Inflammatory macrophage (primary cell): ENCODE results near the gene GNG2.

ENCODE experiments used
- DNase-seq, 2 donors: peaks; one replicate each; pipeline ENCODE4 v3.0.0-alpha.2; 2020 to 2022

Gene GNG2

DNA sequence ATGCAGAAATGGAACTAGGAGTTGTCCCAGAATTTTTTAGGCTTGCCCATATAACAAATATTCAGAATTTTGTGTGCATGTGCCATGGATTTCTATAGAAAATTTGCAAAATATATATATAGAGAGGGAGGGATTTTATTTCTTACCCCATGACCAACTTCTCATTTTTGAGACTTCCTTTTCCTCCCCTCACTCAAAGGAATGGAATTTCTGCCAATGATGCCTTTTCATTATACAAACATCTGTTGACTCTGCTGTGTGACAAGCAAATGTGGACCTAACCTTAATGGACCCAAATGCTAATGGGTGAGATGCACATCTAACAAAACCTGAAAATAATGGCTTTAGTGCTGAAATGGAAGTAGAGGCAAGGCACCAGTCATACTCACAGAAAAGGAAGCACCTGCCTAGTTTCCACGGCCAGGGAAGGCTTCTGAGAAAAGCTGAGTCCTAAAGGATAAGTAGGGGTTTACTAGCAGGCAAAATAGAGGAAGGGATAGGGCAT is 3.6 kb upstream of the GNG2 start:
- peak in 1 of 2 donors; percentile 48 for DNase-seq

DNA sequence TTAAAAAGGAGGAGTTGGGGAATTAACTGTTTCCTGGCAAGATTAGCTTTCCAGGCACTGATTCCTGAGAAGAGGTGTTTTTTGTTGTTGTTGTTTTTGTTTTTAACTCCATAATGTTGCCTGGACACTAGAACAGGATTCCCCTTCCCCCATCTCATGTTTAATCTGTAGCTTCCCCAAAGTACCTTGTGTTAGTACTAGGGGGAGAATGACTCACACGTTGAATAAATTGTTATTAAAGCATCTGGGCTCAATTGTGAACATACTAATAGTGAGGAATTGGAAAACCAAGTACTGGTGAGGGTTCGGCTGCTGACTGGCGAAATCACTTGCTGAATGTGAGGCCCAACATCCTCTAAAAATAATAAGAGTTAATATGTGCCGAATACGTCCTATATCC is 1.3 kb upstream of the GNG2 start:
- DNase-seq, result no peak

DNA sequence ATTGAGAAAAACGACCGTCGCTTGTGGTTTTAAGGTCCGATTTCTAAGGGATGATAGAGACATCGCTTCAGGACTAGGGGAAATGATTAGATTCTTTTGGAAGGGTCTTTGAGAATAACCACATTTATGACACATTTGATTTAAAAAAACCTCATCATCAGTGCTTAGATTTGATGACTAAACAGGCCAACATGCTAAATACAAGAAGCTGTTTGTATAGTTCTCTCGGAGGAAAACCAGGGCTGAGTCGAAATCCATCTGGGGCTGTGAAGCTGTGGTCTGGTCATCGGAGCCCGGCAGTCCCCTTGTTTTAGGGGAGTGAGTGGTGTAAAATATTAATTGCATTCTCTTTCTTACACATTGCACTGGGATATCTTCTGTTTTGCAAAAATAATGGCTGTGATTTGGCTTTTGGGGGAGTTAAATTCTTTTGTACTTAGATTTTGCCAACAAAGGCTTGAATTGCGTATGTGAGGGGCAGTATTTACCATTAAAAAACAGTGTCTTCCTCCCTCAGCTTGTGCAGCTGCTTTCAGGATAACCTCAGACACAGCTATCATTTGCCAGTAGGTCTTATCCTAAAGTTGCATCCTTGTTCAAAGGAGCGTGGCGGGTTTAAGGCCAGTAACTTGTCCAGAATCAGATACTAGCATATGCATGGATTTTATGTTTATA is 550 bp downstream of the GNG2 start:
- DNase-seq, result no peak

DNA sequence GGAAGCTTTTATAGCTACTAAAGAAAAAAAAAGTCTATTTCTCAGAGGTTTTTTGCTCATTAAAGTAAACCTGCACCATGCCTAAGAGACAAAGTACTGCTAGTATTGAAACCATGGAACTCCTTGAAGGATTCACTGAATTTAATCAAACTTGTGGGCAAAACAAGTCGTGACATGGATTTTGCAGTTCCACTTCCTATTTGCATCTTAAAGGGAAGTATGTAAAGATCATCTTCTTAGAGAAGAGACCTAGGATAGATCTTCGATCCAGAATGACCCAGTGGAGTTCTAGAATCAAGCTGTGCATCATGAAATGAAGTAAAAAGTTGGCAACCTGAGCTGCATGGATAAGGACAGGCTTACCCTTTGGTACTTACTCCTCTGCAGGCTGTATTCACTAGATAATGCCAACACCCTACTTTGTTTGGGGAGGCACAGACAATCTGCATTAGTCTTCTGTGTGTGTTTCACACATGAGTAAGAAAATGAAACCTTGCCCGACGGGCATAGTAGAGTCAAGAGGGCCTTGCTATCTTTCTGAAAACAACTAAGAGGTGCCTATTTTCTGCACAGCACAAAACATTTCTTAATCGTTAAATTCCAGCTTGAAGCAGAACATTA is 1.9 kb downstream of the GNG2 start:
- DNase-seq, result peak; percentile 21 to 38

DNA sequence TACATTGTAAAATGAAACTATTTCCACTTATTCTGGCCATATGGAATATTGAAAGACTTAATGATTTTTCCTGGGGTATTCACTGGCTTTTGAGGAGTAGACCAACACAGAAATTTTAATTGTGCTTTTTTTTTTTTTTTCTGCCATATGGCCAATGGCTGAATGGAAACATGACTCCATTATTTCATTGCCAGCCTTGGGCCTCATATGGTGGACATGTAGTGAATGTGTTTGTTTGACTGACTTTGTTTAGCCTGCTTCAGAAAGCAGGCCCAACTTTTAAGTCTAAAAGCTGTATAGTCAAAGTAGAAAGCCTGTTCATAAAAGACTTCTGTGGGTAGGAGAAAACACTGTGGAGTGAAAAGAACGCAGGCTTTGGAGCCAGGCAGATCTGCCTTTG is 2.4 kb downstream of the GNG2 start:
- DNase-seq, result no peak

DNA sequence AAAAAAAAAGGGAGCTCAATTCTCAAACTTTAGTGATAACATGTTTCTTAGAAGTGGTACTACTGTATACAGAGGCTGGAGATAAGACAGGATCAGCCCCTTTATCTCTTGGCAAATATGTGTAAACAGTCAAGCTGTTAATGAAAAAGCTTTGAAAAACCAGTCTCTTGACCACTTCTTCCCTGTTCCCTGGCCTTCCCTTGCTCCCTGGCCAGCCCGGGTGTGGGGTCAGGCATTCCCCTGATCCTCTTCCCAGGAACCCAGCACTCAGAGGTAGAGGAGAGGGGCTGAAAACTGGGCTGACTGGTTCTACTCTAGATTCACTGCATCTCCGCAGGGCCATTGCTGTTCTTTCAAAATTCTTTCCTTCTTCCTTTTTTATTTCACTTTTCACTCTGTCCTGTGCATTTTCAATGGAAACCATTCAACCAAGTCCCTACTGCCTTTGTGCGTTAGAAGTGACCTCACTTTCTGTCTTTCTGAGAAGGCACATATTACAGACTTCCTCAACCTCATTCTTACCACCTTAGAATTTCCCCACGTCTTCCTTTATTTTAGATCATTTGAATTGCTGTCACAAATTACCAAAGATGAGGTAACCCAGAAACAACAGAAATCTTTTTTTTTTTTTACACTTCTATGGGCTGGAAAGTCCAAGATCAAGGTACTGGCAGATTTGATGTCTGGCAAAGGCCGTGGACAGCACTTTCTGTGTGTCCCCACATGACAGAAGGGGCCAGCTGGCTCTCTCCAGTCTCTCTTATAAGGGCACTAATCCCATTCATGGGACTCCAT is 5.7 kb downstream of the GNG2 start:
- DNase-seq, result peak in 1 of 2 donors; percentile 27

DNA sequence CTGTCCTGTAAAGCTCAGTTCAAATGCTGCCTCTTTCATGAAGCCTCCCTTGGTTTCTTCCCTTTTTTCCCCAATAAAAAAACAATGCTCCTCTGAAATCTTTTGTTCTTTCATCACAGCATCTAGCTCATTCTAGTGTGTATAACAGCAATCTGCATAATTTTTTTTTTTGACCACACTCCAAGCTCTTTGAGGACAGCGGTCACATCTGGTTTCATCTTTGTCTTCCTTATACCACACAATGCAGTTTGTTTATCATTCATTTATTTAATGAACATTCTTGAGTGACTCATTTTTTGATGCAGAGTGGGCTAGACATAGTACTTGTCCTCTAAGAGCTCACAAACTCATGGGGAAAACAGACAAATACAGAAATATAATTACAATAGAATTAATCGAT is 7.3 kb downstream of the GNG2 start:
- DNase-seq, result no peak

DNA sequence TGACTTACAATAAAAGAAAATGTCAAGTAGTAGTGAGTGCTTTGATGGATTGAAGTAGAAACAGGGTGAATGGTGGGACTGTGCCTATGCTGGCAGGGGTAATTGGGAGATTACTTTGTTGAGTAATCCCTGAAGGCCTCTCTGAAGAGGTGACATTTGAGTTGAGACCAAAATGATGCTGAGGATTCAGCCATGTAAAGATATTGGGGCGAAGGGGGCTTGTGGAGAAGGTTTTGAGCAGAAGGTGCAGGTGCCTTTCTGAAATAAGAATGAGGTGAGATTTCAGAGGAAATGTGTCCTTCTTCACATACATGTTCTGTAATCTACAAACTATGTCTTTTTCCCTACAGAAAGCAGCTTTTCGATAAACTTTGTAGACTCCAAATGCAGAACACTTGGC is 8.0 kb downstream of the GNG2 start:
- DNase-seq, result no peak

DNA sequence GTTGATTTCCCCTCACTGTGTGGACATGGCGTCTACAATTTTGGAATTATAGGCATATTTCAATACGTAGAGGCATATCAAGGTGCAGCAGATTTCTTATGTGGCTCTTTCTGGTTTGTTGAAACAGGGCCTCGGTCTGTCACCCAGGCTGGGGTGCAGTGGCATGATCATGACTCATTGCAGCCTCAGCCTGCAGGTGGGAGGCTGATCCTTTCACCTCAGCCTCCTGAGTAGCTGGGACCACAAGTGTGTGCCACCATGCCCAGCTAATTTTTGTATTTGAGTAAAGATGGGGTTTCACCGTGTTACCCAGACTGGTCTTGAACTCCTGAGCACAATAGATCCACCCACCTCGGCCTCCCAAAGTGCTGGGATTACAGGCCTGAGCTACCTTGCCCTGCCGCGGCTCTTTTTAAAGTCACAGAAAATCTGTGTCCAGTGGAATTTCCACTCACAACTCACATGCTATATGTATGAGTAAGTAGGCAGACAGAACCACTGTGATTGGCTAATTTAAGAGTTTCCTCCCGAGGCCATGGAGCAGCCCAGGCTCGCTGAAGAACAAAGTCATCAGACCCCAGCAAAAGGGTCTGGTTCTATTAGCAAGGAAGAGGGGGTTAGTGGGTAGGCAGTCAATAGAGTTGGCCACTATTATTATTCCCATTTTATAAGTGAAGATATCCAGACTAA is 9.1 kb downstream of the GNG2 start:
- DNase-seq, result no peak

DNA sequence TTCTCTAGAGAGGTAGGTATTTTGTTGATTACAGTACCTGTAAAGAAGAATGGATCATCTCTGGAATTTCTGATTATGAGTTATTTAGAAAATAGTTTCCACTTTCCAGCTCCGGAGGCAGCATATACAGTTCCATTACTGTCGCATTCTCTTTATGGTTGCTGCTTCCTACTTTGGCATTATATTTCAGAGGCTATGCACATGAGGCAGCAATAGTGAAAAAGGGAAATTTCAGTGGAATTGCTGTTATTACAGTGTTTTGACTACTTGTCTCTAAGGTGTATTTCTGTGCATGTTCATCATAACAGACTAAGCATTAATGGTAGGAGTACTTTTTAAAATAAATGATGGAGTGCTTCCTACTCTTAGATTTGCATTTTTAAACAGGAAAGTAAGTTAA is 10.2 kb downstream of the GNG2 start:
- DNase-seq, result peak in 1 of 2 donors; percentile 43

DNA sequence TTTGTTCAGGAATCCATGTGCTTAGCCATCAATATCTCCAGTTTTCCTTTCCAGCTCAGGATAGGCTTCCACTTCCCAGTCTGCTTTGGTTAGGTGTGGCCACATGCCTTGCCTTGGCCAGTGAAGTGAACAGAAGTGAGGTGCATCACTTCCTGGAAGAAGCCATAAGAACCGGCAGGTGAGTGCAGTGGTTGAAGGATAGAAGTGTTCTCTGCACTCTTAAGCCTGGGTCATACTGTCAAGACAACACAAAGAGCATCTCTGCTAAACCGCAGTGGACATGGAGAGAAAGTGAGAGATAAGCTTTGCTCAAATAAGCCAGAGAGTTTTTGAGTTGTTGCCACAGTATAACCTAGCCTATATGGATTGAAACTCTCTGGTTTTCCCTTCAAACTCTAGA is 11.4 kb downstream of the GNG2 start:
- DNase-seq, result no peak

DNA sequence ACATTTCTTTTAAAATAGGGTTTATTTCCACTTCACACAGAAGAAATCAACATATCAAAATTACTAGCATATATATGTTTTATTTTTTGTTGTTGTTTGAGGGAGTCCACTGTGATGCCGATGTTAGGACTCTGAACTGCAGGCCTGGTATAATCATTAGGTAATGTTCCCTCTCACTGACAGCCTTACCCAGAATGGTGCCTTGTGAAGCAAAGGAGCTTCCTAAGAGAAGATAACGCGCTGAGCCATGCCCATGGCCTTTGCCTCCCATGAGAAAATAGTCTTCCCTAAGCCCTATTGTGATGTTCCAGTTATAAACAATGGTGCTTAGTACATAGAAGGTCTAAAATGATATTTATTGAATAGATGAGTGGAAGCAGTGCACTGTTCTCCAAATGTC is 12.0 kb downstream of the GNG2 start:
- no peak for DNase-seq

DNA sequence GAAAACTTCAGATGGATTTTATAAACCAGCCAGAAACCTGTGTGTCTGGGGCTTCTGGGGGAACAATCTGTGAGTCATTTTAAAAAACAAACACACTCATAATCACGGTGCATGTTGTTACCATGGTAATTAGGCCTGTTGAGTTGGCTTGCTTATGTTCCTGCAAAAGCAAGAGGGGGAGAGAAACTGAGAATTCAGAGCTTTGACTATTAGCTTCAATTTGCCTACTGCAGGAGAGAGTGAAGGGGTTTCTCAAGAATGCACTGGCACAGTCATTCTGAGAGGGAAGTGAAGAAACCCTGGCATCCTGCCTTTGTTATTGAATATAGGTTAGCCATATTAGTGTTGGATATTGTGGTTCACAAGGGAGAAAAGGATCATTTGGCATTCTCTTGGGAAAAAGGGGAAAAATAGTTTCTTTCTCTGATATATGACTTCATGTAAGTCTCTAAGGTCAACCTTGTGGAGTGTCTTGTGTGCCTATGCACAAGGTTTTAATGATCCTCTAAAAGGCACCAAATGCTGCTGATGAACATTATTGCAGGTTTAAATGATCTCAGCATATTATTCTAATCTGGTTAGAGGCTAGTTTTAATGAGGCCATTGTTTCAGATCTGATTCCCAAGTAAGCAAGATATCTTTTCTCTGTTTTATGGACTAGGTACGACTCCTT is 12.9 kb downstream of the GNG2 start:
- peak; percentile 55 to 83 for DNase-seq

DNA sequence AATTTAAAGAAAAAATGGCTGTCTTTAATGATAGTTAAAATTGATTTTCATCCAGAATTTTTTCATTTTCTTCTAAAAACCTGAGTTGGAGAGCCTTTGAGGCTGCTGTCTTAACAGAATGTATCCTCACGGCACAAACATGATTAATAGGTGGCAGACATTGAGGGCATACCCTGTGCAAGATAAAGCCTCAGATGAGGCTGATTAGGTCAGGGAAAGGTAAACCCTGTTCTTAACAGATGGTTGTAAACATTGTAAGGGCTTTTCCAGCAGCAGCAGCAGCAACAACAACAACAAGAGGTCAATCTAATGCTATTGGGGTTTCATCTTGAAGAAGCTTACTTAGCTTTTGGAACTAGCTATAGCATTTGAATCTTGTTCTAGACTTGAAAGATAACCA is 17.4 kb downstream of the GNG2 start:
- no peak for DNase-seq

DNA sequence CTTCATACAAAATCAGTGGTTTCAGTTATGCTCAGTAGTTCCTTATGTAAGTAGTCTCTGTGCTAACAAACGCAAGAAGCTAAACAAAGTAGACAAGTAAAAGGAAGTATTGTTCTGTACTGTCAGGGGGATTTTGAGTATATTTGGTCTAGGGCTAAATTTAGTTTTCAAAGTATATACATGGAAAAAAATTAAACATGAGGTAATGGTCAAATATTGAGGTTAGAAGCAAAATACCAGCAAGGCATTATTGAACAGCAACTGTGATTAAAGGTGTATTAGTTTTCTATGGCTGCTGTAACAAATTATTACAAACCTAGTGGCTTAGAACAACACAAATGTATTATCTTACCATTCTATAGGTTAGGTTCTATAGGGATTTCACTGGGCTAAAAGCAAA is 18.8 kb downstream of the GNG2 start:
- no peak for DNase-seq

DNA sequence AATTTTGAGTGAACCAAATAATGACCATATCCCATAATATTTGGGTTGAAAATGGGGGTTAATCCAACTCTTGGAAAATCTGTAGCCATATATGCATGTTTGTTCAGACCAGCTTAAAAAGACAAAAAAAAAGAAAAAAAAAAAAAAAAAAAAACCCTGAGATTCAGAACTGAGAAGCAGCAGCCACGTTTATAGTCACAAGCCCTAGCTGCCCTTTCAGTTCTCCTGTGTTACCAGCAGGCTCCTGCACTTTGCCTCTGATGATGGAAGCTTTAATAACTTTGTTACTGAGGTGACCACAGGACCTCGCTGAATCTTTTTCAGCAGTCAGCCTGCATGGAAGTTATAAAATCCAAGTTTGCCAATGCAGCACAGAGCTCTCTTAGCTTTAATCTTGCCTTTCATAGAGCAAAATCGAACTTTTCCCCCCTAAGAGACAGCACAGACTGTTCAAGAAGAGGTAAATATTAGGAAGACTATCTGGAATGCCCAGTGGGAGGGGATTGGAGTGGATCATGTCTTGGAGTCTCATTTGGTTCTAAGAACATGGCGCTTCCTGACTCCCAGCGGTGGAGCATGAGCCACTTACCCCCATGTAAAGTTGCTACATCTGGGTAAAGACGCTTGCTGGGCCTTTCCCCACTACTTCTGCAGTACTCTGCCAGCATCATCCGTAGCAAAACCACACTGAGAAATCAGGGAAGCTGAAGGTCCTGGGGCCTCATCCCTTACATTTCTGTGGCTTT is 20.6 kb downstream of the GNG2 start:
- peak; percentile 11 to 30 for DNase-seq

DNA sequence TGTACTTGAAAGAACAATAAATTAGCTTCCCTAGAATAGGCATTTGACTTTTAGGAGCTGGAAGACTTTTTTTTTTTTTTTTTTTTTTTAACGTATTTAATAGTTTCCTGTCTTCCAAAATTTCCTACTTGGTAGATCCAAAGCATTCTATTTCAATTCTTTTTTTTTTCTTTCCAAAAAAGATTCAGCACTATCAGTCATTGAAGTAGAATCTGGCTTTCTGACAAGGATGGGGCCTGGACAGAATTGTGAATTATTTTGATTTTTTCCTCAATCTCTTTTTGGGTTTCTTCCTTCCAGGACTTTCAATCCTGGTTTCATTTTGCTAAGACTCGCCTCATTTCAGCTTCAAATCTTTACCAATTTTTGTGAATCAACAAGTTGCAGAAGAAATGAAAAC is 21.2 kb downstream of the GNG2 start:
- no peak for DNase-seq

DNA sequence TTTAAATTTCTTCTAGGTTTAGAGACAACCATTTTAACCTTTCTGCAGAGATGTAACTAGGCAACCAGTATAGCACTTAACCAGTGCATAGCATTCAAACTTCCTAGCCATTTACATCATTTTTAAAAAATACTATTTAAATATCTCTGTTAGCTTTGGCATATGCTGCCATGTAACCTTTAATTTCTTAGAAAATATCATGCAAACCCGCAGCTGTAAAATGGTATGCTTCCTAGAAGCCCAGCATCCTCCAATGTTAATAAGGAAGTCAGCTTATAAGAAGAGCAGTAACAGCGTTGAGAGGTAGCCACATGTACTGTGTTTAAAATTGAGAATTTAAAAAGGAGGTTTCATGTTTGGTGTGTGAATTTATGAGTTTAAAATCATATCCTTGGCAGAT is 22.8 kb downstream of the GNG2 start:
- no peak for DNase-seq

DNA sequence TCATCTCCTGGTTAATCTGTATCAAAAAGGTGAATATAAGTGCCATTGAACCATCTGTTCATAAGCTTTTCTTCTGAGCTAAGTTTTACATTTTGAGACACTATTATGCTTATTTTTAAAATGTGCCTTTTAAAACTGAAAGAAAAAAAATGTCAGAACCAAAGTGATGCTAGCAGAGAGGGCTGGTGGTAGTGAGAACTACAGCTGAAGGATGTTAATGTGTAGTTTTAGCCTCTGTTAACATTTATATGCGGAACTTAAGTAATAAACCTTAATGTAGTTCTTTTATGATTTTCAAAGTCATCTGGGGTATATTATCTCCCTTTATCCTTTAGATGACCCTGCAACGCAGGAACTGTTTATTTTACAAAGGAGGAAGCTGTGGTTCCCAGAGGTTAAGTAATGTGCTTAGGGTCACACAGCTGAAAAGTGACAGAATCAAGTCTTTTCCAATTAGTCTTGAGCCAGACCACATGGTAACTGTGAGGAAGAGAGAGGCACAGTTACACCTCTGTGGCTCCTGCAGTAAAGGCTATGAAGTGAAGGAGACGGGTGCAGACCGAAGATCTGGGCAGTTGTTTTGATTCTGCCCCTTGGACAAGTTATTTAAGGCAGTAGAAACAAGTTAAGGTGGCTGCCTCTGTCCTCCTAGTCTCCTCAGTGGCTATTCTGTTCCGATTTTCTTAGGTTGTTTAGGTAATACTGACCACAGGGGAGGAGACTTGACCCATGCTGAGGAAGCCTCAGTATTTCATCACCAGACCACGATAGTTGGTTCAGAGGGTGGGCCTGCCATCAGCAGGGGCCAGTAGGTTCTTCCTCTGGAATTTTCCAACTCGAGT is 23.9 kb downstream of the GNG2 start:
- DNase-seq, result peak; percentile 81 to 92

DNA sequence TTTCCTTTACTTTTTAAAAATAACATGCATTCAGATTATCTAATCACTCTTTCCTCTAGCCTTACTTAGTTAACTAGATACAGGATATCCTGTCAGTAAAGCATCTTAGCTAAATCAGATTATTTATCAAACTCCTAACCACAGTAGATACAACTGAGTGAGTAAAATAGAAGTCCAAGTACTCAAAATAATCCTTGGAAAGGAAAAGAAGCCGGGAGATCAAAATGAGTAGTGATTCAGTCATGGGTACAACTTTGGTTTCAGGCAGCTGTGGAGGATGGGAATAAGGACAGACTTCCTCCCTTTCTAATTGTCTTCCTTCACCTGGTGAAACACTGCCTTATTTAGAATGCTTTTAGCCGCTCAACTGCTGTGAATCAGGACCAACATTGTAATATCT is 29.4 kb downstream of the GNG2 start:
- no peak for DNase-seq

DNA sequence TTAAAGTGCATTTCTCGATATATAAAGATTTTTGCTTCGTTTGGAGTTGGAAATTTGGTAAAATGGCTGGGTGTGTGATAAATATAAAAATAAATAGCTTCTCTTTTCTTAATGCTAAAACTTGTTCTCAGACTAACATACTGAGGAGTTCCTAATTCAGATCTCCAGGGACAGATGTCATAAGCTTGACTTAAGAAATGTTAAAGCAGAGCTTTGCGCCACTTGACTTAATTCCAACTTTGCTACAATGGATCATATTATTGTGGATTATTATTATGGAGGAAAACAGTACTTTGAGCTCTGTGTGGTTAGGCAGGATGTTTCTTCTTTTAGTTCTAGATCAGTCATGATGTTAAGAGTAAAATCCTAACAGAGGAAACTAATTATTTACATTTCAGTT is 33.8 kb downstream of the GNG2 start:
- no peak for DNase-seq
